Measurements from ENCODE around the gene IL31RA.
A peak's percentile ranks its signal among the peaks of the same experiment; 100 is the strongest.

Gene IL31RA

DNA sequence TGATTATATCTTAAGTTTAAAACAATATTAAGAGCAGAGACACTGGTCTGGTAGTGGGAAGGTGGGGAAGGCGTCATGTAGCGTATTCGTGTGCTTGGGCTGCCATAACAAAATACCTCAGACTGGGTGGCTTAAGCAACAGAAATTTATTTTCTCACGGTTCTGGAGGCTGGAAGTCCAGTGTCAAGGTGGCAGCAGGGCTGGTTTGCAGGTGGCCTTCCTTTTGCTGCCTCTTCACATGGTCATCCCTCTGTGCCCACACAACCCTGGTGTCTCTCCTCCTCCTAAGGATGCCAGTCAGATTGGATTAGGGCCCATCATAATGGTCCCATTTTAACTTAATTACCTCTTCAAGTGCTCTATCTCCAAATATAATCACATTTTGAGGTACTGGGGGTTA lies 9.6 kb downstream of the IL31RA start:
- DNase-seq = no peak

DNA sequence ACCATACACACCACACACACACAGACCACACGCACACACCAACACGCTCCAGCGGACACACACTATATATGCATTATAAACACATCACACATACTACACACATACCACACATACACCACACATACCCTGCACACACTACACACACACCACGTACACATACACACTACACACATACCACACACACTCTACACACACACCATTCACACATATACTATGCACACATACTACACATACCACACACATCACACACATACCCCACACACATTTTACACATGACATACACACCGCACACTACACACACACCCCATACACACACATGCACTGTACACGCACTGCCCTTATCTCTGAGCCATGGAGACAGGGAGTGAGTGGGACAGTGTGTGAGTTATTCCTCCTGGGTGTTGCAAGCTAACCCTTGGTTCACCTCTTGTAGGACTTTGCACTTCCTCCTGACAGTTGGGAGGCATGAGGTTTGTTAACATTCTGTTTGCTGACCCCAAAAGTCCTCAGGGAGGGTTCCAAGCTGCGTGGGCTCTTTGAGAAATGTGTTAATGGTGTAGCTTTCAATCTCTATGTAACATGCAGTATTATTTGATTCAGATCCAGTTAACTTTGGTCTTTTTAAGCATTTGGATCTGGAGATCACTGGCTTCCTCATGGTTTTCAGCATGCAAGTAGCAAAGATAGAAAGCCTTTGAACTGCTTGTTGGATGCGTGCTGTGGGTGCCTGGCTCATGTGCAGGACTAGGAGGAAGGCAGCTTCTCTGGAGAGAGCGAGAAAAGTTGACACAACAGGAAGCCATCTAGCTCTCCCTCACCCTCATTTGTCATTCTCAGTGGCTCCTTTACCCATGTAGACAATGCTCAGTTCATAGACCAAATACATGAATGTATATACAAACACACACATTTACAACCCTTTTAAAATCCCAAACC lies 13.7 kb downstream of the IL31RA start:
- no peak for DNase-seq

DNA sequence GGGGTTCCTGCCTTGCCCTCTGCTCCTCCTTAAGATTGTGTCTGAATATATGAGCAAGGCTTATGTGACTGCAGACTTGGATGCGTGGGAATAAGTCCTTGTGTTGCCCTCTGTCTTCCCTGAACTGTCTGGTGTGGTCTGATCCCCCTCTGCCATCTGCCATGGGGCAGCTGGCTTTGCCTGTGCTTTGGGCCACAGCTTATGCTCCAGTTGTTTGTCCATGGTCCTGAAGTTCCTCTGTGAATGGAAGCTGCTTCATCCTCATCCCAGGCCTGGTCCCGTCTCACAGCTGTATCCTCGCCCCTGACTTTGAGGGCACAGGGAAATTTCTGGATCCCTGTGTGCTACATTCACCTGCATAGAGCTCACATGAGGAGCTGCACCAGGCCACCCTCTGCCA lies 14.7 kb downstream of the IL31RA start:
- DNase-seq = no peak

DNA sequence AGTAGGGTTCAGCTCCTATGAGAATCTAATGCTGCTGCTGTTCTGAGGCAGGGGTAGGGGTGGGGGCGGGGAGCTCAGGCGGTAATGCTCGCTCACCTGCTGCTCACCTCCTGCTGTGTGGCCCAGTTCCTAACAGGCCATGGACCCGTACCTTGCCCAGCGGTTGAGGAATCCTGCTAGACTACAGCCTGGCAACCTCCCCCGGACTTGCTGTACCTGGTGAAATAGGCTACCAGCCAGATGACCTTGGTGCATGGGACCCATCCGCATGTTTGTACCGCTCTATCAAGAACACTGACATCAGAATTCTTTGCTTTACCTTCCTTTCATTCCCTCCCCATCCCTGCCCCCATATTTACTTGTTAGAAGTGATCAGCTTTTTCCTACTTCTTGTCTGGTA lies 15.3 kb downstream of the IL31RA start:
- DNase-seq = no peak

DNA sequence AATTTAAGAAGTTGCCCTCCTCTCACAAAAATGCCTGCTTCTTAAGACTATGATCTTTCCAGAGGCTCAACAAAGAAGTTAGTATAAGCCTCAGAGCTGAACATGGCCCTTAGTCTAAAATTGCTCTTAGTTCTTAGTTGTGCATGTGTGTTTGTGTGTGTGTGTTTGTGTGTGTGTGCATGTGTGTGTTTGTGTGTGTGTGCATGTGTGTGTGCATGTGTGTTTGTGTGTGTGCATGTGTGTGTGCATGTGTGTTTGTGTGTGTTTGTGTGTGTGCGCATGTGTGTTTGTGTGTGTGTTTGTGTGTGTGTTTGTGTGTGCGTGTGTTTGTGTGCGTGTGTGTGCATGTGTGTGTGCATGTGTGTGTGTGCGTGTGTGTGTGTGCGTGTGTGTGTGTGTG lies 15.8 kb downstream of the IL31RA start:
- DNase-seq = no peak

DNA sequence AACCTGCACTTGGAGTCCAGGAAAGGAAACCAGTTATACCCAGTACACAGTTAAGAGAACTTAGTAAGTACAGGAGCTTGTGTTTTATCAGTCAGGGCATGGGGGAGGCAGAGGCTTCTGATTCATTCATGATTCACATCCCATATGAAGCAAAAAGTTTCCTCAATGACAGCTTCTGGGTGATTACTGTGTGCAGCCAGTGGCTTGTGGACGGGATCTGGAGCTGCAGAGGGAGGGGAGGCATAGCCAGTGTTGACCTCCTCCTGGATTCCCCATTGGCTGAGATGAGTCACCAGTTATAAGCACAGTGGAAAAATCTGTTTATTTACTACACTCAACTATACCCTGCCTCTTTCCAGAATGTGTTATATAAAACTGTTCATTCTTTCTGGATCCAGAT lies 17.7 kb downstream of the IL31RA start:
- peak; percentile 98 for DNase-seq

DNA sequence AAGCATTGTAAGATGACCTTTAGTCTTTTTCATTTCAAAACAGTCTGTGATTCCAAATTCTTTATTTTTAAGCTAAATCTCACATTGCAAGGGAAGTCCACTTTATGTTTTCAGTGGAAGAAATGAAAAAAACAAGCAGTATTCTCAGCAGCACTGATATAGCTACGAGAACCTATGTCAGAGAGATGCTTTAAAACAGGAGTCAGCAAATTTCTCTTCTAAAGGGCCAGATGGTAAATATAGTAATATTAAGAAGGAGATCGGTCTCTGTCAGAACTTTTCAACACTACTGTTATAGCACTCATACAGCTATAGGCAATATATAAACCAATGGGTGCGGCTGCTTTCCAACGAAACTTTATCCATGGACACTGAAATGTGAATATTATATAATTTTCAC lies 18.7 kb downstream of the IL31RA start:
- no peak for DNase-seq

DNA sequence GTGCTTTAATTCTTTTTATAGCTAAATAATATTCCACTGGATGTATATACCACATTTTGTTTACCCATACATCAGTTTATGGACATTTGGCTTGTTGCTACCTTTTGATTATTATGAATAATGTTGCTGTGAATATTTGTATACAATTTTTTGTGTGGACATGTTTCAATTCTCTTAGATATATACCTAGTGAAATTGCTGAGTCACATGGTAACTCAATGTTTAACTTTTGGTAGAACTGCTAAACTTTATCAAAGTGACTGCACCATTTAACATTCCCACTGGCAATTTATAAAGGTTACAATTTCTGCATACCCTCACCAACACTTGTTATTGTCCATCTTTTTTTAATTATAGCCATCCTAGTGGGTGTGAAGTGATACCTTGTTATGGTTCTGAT lies 22.1 kb downstream of the IL31RA start:
- no peak for DNase-seq

DNA sequence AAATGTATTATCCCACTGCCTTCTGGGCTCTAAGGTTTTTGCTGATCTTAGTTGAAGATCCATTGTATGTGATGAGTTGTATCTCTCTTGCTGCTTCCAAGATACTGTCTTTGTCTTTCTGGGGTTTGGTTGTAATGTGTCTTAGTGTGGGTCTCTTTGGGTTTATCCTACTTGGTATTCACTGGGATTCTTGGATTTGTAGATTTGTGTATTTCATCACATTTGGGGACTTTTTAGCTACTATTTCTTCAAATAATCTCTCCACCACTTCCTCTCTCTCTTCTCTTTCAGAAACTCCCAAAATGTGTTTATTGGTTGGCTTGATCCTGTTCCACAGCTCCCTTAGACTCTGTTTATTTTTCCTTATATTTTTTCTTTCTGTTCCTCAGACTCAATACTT lies 26.5 kb downstream of the IL31RA start:
- DNase-seq = no peak

DNA sequence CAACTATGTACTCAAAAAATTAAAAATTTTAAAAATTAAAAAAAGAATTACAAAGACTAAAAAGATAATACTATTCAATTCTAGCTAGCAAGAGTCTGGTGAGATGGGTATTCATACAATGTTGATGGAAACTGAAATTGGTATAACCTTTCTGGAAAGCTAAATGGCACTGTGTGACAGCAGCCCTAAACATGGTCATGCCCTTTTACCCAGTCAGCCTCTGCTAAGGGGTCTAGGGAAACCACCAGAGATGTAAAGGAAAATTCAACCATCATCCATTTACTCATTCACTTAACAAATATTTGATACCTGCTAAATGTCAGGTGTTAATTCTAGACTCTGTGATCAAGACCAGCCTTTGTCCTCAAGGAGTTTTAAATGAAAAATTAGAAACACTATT lies 29.3 kb downstream of the IL31RA start:
- no peak for DNase-seq

DNA sequence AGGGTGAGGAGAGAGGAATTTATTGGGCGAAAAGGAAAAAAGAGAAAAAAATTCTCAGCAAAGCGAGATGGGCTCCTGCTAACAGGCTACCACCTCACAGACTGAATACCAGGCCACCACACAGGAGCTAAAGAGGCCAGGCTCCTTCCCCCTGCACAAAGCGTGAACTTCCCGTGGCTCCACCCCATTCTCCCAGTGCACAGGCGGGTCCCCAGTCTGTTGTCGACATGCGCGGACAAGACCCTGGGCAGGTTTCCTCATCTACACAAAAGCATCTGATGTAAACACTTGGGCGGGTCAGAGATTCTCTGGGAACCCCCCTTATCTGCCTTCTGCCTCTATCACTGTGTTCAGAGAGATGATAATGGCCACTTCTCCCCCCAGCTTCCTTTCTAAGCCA lies 34.2 kb downstream of the IL31RA start:
- DNase-seq = no peak

DNA sequence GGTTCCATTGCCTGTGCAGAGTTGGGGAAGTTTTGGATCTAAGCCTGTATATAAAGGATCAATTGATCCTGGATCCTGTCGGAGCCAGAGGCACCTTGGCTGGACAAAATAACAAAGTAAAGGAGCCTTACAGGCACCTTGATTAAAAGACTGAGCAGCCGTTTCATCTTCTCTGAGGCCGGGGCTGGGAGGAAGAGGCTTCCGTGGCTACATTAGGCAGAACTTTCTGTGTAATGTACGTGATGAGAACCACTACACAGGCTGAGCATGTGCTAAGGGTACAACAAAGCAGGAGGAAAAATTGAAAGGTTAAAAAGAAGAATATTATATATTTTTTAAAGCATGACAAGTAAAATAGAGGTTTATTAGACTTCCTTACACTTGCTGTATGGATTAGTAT lies 37.0 kb downstream of the IL31RA start:
- no peak for DNase-seq

DNA sequence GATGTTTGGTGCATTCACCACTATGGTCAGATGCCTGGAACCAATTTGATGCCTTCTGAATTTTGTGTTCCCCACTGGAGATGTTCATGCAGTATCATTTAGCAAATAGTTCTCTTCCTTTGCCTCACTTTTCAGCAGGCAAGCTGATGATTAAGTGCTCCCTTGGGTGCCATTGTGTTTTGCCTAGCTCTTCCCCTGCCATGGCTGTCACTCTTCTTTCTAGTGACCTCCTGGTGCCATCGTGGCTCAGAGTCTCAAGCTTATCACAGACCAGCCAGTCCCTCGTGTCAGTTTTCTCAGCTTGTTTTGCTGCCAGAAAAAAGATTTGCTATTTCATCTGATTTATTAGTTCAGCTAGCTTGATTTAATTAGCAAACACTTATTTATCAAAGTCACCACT lies 41.3 kb downstream of the IL31RA start:
- peak; percentile 28 for DNase-seq

DNA sequence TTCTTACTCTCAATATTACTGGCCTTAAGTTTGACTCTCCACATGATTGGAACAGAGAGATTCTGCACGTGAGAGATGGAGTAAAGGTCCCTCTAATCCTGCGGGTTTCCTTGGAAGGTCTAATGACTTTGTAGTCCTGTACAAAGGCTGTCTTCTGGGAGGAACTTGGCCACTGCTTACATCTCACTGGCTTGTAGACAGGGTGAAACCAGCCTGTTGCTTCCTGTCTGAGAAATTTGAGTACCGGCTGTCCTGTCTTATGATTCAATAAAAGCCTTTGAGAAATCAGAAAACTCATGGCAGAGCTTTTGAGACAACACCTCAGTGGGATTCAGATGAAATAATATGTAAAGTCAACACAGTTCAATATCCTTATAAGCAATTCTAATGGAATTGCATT lies 43.0 kb downstream of the IL31RA start:
- no peak for DNase-seq

DNA sequence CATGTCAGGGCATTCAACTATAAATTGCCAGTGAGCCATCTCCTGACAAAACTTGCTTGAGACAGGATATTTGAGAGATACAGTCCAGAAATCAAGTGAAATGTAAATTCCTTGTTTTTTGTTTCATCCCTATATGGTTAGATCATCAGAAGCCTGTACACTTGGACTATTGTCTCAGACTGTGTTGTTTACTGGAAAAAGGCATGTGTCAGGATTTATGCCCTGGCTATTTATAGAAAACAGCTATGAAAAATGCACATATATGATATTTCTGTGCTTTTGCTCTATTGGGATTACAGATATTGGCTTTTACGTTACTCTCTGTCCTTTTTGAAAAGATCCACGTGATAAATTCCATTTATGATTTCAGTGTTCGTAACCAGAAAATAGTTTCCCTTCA lies 44.2 kb downstream of the IL31RA start:
- no peak for DNase-seq

DNA sequence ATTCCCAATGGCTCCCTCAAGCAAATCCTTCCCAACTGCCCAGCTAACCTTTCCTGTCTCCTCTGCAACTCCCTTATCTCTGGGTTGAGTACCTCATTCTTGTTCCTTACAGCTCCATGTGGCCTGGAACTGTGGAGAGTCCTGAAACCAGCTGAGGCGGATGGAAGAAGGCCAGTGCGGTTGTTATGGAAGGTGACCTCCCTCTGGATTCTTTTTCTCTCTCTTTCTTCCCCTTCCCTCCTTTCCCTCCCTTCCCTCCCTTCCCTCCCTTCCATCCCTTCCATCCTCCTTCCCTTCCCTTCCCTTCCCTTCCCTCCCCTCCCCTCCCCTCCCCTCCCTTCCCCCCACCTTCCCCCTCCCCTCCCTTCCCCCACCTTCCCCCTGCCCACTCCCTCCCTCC lies 45.1 kb downstream of the IL31RA start:
- no peak for DNase-seq

DNA sequence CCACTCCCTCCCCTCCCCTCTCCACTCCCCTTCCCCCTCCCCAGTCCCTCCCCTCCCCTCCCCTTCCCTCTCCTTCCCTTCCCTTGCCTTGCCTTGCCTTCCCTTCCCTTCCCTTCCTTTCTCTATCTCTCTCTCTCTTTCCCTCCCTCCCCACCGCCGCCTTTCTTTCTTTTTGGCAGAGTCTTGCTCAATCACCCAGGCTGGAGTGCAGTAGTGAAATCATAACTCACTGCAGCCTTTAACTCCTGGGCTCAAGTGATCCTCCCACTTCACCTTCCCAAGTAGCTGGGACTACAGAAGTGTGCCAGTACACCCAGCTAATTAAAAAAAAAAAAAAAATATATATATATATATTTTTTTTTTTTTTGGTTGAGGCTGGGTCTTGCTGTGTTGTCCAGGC lies 45.5 kb downstream of the IL31RA start:
- DNase-seq = peak; percentile 23

DNA sequence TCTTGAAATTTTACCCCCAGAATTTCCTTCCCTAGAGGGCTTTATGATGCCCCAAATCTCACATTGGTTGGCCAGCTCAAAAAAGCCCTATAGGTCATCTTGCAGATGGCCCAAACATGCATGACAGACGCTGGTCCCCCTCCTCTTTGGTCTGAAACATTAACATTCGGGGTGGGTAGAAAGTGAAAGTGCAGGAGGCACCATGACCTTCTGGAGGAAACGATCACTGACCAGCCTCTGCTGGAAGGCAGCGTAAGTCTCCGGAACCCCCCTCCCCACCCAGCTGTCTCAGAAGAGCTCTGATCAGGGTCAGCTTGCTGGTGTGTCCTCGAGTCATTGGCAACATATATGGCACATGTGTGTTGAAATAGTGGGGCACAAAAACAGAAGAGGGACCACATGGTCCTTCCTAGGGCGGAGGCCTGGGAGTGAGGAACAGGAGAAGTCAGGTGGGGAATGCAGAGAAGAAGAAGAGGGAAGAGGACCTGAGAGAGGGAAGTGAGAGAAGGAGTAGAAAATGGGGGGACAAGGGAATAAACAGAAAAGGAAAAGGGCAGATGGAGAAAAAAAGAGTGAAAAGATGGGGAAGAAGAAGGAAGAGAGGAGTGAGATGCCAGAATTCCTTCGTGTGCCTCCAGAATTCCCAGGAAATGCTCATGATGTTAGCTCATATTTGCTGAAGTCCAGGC lies 46.2 kb downstream of the IL31RA start:
- DNase-seq = no peak

DNA sequence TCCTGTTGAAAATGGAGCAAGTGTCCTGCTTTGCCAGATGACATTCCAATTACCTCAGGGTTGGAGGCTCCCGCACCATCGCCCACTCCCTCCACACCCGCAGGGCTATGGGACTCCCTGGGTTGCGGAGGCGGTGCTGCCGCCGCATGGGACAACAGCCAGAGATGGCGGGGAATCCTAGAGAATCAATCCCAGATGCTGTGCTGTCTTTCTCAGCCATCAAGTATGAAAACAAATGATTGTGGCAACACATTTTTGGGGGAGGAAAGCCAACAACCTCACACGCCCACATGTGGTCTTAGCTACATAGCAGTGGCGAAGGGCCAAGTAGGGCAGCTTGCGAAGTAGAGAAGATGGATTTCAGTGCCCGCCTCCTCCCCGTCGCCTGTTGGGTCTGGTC lies 46.7 kb downstream of the IL31RA start:
- peak; percentile 99 for DNase-seq

DNA sequence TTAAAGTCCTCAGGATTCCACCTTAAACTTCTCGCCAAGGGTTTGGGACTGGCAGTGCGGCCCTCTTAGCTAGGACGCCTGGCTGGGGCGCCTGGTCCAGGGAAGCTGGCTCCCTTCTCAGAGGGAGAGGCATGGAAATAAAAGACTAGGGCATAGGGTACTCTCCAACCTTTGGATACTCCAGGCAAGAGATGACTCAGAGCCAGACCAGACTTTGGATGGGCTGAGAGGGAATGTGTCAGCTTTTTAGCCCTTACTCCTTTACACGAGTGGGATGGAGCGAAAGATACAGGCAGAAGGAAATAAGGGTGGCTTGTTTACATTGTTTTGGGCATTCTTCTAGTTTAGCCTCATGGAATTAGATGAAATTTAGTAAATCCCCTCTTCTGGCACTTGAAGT lies 48.2 kb downstream of the IL31RA start:
- peak; percentile 63 for DNase-seq

DNA sequence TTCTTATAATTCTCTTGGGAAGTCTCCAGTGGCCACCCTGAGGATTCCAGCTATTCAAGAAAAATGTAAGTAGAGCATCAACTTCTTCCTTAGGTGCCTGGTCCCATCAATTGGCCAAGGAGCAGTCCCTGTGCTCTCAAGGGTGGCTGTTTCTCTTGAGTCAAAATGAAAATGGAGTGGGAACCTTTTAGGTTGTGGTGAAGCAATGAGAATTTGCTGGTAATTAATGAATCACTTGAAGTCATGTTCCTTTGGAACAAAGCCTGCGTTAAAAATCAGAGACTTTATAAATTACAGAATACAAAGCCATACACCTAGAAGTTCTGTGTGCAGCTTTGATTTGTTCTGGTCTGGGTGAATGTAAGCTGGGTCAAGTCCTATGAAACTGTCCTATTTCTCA lies 48.9 kb downstream of the IL31RA start:
- no peak for DNase-seq

DNA sequence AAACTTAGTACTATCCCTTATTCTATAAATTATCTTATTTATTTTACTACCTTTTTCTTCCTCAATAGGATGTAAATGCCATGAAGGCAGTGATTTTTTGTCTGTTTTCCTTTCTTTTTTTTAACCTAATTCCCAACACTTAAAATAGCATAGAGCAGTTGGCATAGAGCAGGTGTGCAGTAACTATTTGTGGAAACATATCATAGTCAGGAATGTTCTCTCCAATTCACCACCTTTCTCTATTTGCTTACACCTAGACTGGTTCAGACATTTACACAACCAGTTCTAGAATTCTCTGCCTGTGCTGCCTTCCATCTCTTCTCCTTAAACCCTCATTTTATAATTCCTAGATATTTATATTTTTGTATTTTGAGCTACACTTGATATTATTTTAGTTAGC lies 49.6 kb downstream of the IL31RA start:
- no peak for DNase-seq

DNA sequence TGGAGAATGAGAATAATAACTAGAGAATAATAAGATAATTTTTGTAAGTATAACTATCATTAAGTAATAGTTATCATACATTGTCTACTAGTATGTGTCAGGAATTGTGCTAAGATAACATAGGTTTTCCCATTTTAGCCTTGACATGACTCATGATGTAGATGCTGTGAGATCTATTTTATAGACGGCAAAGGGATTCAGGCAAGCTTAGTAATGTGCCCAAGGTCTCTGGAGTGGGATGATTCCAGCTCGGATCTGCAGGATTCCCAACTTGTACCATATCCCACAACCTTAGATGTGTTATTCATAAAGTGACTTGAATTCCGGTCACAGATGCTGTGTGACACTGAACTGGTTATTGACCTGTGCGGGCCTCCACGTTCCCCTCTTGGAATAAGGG lies 51.5 kb downstream of the IL31RA start:
- peak; percentile 23 for DNase-seq

DNA sequence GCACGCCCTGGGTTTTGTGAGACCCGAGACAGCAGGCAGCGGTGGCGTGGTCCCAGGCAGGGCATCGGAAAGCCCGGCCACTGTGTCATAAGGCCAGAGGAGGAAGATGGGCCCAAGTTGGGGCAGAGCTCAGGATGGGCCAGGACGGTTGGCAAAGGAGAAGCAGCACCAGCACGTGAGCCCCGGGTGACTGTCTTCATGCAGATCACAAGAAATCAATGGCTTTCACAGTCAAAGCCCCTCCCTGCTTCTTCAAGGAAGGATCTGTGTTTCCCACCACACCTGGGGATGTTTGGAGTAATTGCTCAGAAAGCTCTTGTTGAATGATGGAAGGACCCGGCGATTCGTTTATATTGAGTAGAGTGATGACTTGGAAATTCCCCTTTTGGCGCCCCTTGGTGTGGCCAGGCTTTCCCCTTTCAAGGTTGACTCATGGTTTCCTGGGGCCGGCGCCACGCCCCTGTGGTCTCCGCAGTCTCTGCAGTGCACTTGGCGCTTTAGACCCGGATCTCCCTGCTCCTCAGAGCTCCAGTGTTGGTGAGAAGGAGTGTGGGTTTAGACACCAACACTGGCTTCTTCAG lies 52.1 kb downstream of the IL31RA start:
- no peak for DNase-seq
